ENCODE results near the gene KRCC1. TPM values are rescaled to one million over a fixed set of nuclear protein-coding genes. Genes with fewer than 3 reads are reported as not detected.

Gene KRCC1
- total and polyA plus RNA-seq, 2 experiments from 2014 or later: 10.3 to 12.5 TPM

- no peak overlapping the region for H3K4me3 ChIP-seq
- H3K36me3 ChIP-seq (ENCODE audit: insufficient read depth): no peaks in the 10 kb centered on the region
- Mint-ChIP-seq H3K27ac (no peak overlapping the region), H3K4me1 (peaks cover 26% of the 10 kb centered on the region), H3K27me3 (ENCODE audit: insufficient read depth, low read depth, poor library complexity) (no peaks in the 10 kb centered on the region), H3K9me3 (peaks cover 12% of the 10 kb centered on the region), H3K36me3 (ENCODE audit: low read depth) (no peaks in the 10 kb centered on the region; the same call in 2 of the 3 replicates), H3K4me3 (no peak overlapping the region)
- no peak overlapping the region for H3K4me2 ChIP-seq
- no peak for TF ChIP-seq NANOG (IDR thresholded peaks at IDR 0.05; ENCODE audit: borderline replicate concordance)
- no peak for TF ChIP-seq ZNF331 (CRISPR knock-in tag; IDR thresholded peaks at IDR 0.05; ENCODE audit: low read depth)
- no peak for TF ChIP-seq JUNB (IDR thresholded peaks at IDR 0.05; ENCODE audit: unreplicated experiment)
- no peak for TF ChIP-seq CREB1 (CRISPR knock-in tag; IDR thresholded peaks at IDR 0.05; ENCODE audit: low read depth)
- no peak for TF ChIP-seq ZNF462 (CRISPR knock-in tag; IDR thresholded peaks at IDR 0.05)
- no peak for TF ChIP-seq EZH2 (IDR thresholded peaks at IDR 0.05; ENCODE audit: low read depth, unreplicated experiment)
- TF ChIP-seq, protein P1, sequence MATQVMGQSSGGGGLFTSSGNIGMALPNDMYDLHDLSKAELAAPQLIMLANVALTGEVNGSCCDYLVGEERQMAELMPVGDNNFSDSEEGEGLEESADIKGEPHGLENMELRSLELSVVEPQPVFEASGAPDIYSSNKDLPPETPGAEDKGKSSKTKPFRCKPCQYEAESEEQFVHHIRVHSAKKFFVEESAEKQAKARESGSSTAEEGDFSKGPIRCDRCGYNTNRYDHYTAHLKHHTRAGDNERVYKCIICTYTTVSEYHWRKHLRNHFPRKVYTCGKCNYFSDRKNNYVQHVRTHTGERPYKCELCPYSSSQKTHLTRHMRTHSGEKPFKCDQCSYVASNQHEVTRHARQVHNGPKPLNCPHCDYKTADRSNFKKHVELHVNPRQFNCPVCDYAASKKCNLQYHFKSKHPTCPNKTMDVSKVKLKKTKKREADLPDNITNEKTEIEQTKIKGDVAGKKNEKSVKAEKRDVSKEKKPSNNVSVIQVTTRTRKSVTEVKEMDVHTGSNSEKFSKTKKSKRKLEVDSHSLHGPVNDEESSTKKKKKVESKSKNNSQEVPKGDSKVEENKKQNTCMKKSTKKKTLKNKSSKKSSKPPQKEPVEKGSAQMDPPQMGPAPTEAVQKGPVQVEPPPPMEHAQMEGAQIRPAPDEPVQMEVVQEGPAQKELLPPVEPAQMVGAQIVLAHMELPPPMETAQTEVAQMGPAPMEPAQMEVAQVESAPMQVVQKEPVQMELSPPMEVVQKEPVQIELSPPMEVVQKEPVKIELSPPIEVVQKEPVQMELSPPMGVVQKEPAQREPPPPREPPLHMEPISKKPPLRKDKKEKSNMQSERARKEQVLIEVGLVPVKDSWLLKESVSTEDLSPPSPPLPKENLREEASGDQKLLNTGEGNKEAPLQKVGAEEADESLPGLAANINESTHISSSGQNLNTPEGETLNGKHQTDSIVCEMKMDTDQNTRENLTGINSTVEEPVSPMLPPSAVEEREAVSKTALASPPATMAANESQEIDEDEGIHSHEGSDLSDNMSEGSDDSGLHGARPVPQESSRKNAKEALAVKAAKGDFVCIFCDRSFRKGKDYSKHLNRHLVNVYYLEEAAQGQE (IDR thresholded peaks at IDR 0.05; ENCODE audit: unreplicated experiment): no peak
- TF ChIP-seq ZNF114 (CRISPR knock-in tag; IDR thresholded peaks at IDR 0.05): no peak
- TF ChIP-seq EZH2phosphoT487 (IDR thresholded peaks at IDR 0.05; ENCODE audit: unreplicated experiment): no peak
- TF ChIP-seq POLR2AphosphoS5 (IDR thresholded peaks at IDR 0.05; ENCODE audit: low read depth): no peak
- TF ChIP-seq, protein P2, sequence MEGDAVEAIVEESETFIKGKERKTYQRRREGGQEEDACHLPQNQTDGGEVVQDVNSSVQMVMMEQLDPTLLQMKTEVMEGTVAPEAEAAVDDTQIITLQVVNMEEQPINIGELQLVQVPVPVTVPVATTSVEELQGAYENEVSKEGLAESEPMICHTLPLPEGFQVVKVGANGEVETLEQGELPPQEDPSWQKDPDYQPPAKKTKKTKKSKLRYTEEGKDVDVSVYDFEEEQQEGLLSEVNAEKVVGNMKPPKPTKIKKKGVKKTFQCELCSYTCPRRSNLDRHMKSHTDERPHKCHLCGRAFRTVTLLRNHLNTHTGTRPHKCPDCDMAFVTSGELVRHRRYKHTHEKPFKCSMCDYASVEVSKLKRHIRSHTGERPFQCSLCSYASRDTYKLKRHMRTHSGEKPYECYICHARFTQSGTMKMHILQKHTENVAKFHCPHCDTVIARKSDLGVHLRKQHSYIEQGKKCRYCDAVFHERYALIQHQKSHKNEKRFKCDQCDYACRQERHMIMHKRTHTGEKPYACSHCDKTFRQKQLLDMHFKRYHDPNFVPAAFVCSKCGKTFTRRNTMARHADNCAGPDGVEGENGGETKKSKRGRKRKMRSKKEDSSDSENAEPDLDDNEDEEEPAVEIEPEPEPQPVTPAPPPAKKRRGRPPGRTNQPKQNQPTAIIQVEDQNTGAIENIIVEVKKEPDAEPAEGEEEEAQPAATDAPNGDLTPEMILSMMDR (conservative IDR thresholded peaks at IDR 0.05; ENCODE audit: low read depth in 2 of 2): no peak
- no peak for TF ChIP-seq STAT1 (IDR thresholded peaks at IDR 0.05; ENCODE audit: unreplicated experiment)
- TF ChIP-seq ETS1 (IDR thresholded peaks at IDR 0.05): no peak
- H4K20me1 ChIP-seq (replicated peaks; ENCODE audit: insufficient read depth): no peaks in the 10 kb centered on the region
- no peaks in the 10 kb centered on the region for H3K9me2 ChIP-seq (ENCODE audit: insufficient read depth)
- no peak overlapping the region for H2AFZ ChIP-seq
- H3K27ac ChIP-seq (ENCODE audit: low read depth): no peak overlapping the region
- no peaks in the 10 kb centered on the region for H3K27me3 ChIP-seq (ENCODE audit: insufficient read depth)
- ATAC-seq (no peak), DNase-seq (ENCODE audit: low spot score) (no peak)
- H3K4me1 ChIP-seq (ENCODE audit: insufficient read depth): peaks cover 17% of the 10 kb centered on the region
- no peaks in the 10 kb centered on the region for H3K79me2 ChIP-seq (replicated peaks; ENCODE audit: insufficient read depth)
- H3F3A ChIP-seq (replicated peaks; ENCODE audit: low read depth): no peaks in the 10 kb centered on the region
These were observed 13.5 kb upstream of the KRCC1 start for GRCh38 chr2:88069117-88069516.

Data from GM23338 (cell line).